ENCODE data around the gene CASD1.
A peak's percentile ranks its signal among the peaks of the same experiment; 100 is the strongest.

CASD1 gene

DNA sequence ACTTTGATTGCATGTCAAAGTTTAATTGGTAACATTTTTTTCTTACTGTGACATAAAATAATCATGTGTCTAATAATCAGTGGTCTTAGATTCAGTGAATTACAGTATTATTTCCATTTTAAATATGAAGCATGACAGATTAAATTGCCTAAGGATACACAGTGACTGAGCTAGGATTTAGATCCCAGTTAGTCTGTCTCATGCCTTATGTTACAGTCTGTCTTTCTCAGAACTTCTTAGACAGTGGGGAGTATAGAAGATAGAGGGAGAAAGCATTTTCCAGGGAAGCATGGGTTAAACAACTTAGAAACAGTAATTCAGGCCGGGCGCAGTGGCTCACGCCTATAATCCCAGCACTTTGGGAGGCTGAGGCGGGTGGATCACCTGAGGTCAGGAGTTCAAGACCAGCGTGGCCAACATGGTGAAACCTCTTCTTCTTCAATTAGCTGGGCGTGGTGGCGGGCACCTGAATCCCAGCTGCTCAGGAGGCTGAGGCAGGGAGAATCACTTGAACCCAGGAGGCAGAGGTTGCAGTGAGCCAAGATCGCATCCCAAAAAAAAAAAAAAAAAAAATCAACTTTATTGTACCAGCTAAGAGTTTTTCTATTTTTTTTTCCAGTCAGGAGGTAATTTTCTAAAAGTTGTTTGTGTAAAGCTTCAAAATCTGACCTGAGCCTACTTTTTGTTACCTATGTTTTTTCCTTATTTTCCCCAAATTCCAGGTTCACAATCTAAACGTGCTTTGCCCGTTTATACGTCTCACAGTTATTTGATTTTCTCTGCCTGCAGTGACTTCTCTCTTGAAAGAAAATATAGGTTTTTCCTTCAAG lies 3.3 kb downstream of the CASD1 start:
- no peak for DNase-seq (ENCODE audit: low read depth)

DNA sequence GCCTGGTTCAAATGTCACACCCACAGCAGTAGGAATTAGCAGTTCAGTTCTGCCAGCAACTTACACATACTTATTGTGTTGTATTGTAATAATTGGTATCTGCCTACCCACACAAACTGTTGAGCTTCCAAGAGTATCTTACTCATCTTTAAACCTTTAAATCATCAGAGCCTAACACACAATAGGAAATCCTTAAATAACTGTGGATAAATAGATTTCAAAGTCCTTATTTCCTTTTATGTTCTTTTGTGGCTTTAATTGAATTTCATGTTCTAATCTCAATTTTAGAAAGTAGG lies 3.9 kb downstream of the CASD1 start:
- no peak for DNase-seq (ENCODE audit: low read depth)

DNA sequence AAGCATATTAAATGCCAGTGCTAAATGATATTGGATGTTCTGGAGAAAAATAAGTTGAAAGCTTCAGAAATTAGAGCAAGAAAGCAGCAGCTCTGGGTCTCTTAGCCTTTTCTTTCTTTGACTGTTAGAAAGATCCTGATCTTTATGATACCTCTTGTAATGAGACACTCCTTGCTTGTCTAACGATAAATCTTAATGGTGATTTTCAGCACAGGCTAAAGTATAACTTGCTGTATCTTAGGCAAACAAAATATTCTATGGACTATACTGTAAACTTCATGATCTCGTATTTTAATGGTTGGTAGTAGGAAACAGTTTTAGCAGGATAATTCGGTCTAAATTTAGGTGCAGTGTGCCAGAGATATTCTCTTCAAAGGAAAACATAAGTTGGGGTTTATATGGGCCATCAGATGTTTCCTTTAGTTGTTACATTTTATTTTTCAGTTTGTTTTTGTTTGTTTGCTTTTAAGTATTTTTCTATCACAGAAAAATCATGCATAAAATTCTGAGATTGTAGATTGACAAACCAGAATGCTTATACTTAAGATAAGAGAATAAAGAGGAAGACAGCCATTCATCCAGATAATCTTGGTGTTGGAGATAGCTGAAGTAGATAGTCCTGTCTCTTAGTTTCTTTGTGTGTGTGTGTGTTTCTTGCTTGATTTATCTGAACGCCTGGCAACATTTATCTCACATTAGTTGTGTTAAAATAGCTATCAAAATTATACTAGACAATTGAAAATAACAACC lies 4.7 kb downstream of the CASD1 start:
- peak; percentile 19 for DNase-seq (ENCODE audit: low read depth)

DNA sequence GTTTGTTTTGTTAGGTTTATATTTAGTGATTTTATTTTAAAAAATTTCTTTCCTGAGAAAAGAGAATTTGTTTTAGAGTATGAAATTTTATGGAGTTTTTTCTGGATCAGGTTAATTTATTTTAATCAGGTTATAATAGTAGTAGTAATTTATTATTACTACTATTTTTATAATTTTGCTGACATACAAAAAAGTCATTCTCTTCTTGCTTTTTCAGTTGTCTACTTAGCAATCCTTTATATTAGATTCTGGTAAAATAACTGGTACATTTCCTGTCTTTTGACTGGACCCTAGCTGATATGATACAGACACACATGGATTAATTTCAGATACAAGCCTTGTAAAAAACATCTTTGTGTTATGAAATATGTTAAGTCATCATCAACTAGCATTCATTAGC lies 5.3 kb downstream of the CASD1 start:
- DNase-seq (ENCODE audit: low read depth) = no peak

DNA sequence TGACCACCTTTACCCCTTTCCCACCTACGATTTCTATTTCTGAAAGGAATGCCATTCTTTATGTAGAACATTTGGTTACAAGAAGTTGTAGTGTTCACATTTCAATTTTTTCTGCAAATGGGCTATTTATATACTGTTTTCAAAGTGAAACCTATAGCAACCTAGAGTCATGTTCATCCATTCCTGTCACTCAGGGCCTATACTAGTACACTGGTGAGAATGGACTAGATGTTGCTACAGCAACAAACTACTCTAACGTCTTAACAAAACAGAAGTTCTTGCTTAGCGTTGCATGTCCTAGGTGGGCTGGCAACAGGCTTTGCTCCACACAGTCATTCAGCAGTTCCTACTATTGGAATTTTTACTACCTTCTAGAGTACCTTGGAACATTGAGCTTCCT lies 16.3 kb downstream of the CASD1 start:
- no peak for DNase-seq (ENCODE audit: low read depth)

DNA sequence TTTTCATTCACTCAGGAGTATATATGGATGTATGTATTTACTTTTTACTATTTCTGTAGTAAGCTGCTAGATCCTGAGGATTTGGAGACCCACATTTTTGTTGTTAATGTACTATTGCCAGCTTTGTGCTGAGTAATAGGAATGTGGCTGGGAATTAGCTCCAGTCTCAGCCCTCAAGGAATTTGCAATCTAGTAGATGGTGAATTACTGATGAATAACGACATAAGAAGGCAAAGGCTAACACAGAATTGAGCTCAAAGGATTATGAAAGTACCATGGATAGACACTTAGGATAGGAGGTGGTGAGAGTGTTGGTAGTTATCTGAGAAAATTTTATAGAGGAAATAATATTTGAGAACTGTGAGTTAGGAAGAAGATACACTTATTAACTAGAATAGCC lies 19.9 kb downstream of the CASD1 start:
- peak; percentile 83 for DNase-seq (ENCODE audit: low read depth)

DNA sequence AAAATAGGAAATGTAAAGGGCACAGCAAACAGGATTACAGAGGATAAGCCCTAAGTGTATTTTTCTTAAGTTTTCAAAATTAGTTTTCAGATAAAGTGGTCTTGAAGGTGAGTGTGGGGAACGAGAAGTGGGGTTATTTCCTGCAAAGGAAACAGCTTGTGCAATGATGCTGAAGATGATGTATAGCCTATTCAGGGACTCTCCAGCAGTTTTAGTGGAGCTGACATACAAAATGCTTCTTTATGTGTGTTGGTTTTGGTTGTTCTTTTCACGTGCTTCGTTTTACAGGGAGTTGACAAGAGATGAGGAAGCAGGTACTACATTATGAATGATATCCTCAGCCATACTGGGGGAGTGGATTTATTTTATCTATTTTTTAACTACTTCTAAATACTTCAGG lies 20.5 kb downstream of the CASD1 start:
- peak; percentile 34 for DNase-seq (ENCODE audit: low read depth)

DNA sequence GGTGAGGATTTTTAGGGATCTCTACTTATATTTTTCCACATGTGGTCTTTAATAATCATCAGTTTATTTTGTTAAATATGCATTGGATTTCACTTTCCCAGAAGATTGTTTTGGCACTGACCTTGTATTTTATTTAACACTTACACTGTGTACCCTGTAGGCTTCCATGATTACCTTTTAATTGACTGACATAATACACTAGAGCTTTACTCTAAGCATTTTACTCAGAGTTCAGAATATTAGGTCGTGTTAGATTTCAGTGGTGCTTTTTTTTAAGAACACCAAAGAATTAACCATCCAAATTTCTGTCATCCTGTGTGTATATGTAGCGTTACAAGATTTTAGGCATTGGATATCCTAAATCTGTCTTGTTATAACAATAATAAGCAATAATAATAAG lies 23.1 kb downstream of the CASD1 start:
- DNase-seq (ENCODE audit: low read depth) = no peak

DNA sequence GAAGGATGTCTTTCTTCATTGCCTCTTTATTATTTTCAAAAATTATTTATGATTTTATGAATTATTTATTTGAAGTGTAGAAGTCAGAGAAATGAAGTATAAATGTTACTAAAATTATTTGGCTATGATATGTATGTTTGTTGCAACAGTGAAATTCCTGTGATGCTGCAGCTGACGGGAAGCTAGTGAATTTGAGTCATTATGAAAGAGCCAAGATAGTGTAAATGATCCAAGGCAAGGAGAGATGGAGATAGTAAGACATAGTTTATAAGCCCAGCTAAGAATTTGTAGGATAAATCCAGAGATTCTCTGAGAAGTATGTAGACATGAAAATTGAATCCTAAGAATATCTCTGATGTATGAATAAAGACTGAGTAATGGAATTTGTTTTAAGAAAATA lies 30.8 kb downstream of the CASD1 start:
- DNase-seq (ENCODE audit: low read depth) = peak; percentile 67

DNA sequence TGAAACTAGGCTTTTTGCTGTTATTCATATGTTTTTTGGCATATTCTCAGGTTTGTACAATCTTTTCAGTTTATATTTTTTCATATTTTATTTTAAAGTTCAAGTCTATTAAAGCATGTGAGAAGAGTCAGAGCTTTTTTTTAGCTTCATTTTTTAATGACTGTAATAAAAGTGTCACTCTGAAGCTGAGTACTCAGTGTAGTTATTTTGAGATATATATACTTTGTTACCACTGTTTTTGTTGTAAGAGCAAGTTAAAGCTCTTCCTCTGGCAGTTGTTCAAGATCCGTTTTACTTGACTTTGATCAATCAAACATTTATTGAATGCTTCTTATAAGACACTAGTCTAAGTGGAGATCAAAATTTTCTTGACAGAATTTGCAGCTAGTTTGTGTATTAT lies 37.5 kb downstream of the CASD1 start:
- DNase-seq (ENCODE audit: low read depth) = no peak

DNA sequence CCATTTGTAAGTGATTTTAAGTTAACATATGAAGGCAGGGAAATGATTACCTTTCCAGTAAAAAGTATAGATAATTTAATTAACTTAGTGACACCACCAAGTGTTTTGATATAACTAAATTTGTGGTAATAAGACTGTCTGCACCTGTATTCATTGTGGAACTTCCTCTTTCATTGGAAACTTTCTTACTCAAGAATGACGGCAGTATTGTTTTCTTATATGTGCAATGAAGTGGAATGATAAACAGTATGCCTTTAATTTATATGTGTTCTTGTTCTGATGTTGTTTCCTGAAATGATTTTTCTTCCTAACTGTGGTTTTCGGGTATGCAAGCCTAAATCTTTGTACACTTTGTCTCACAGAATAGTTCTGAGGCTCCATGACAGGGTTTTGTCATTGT lies 46.4 kb downstream of the CASD1 start:
- no peak for DNase-seq (ENCODE audit: low read depth)

DNA sequence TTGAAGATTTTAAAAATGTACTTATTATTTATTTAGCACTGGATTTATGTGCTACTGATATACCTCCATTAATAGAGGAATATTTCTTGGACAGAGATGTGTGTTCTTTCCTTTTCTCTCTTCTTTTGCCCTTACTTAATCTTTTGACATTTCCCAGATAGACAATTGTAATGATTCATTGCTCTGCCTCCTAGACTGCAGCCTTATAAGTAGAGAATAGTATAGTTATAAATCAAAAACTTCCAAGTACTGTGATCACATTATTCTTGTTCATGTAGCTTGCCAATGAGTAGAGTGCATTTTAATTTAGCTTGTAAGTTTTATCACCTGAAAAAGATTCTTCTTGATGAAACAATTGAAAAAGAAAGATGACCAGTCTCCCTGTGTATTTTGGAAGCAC lies 47.6 kb downstream of the CASD1 start:
- DNase-seq (ENCODE audit: low read depth) = peak; percentile 42

DNA sequence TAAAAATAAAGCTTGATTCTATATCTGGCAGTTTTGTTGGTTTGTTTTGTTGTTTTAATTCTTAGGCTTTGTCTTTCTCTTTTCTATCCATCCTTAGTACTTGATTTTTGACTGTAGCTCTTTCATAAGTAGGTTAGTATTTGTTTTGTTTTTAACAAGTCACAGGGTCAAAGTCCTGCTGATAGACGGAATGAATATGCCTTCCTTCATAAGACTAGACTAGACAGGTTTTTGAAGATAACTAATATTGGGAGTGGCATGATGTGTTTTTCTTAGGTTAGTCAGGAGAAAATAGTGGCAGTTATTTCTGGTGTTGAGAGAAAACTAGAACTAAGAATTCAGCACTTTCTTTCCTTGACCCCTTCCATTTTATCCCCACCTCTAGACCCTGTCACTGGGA lies 50.4 kb downstream of the CASD1 start:
- no peak for DNase-seq (ENCODE audit: low read depth)

DNA sequence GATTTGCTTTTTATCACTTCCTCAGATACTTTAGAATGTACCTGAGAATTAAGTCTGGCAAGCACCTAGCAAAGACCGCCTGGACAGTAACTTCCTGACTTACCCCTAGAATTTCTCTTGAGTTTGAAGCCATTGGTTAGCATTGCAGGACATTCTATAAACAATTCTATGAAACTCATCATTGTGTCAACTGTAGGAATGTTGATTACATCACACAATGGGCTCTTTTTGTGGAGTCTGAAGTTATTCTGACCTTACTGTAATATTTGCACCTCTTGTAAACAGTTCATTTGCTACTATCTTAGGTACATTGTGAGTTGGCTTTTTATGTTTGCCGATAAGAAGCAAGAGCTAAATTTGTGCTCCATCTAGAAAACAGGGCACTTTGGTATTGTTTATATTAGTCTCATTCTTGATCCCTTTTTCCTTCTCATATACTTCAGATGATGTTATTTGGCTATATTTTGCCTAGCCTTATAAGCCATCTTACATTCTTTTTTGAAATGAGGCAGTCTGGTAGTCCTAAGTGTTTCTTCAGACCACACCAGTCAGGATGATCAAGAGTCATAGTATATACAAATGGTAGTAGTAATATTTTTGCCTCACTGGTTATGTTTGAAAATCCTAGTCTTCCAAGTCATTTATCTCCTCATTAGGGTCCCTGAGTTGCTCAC lies 52.4 kb downstream of the CASD1 start:
- DNase-seq (ENCODE audit: low read depth) = peak; percentile 76

DNA sequence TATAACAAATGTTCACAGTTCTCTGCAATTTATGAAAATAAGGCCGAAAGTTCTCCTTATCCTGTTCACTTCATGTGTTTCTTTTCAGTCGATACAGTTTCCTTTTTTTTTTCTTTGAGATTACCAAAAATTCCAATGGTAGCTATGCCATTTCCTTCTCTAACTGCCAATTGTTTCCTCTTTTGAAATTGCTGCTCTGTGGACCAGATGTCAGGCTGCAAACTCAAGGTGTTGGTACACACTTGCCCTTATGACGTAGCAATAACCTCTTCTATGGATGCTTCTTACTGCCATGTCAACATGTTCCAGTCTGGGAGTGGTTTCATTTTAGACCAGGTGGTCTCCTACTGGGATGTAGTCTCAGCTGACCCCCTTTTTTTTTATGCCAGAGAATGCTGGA lies 52.9 kb downstream of the CASD1 start:
- no peak for DNase-seq (ENCODE audit: low read depth)

DNA sequence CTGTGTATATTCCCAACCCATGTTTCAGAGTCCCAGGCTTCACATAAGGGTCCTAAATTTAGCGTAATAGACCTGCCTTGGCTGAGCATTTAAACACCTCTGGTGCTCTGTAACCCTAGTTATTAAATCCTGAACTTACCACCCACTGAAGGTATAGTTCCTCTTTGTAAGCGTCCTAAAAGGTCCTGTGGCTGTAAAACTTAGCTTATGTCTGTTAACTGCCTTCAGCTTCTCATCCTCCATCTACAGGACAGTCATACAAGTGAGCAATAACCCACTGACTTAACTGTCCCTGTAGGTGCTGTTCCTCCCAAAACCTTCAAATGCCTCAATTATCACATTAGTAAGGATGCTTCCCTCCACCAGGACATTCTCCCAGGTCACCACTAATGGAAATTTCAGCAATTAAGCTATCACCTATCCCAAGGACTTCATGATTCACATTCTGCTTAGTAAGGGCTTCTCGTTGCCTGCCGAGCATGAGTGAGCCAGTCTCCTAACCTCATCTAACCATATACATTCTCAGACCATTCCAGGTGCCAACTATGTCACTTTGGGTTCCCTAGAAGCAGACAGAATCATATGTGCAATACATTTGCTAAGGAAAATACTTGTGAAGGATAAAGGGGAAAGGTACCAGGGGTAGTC lies 55.8 kb downstream of the CASD1 start:
- no peak for DNase-seq (ENCODE audit: low read depth)

DNA sequence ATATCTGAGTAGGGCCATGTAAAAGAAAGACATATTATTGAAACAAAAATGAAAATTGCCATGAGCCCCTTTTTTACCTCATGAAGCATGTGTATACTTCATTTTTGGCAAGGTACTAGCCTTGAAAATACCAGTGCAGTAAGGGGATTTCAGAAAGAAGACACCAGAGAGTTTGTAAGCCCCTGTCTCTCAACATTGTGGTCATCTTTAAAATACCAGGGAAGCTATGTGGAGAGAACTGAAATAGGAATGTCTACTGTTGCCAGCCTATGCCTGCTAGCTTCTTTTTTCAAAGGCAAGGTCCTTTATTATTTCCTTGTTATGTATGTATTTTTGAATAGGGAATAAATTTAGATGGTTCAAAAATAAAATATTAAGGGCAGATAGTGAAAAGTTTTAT lies 57.8 kb downstream of the CASD1 start:
- no peak for DNase-seq (ENCODE audit: low read depth)

DNA sequence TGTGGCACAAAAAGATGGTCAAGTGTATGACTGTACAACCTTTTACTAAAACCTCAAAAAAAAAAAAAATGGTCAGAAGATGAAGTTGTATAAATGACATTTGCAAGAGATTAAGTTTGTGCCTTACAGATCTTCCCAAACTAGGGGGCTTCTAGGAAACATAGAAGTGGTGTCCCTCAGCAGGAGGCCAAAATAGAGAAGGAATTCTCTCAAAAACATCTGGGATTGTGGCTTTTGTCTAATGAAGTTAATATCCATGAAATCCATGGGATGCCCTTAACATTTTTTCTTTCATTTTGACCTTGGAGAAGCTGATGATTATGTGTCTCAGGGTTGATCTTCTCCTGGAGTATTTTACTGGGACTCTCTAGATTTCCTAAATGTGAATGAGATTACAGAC lies 62.2 kb downstream of the CASD1 start:
- no peak for DNase-seq (ENCODE audit: low read depth)

DNA sequence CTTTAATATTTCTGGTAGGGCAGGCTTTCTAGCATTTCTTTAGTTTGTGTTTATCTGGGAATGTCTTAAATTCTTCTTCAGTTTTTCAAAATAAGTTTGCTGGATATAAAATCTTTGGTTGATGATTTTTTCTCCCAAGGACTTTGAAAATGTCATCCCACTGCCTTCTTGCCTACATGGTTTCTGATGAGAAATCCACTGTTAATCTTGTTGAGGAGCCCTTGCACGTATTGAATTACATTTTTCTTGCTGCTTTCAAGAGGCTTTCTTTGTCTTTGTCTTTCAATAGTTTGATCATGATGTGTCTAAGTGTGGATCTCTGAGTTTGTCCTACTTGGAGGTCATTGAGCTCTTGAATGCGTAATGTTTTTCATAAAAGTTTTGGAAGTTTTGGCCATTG lies 66.0 kb downstream of the CASD1 start:
- DNase-seq (ENCODE audit: low read depth) = no peak

DNA sequence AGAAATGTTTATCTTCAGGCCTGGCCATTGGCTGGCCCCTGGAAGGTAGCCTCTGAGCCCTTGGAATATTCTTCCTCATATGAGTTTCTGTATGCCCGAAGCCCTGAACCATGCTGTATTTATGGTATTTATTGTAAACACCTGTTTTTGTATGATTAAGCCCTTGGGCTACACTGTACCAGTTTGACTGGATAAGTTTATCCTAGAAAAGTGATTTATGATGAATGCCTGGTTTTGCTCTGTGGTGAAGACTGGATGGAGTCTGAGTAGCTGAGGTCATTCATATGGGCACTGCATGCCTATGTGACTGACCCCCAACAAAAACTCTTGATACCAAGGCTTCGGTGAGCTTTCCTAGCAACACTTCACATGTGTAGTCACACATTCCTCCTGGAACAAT lies 66.7 kb downstream of the CASD1 start:
- DNase-seq (ENCODE audit: low read depth) = no peak

DNA sequence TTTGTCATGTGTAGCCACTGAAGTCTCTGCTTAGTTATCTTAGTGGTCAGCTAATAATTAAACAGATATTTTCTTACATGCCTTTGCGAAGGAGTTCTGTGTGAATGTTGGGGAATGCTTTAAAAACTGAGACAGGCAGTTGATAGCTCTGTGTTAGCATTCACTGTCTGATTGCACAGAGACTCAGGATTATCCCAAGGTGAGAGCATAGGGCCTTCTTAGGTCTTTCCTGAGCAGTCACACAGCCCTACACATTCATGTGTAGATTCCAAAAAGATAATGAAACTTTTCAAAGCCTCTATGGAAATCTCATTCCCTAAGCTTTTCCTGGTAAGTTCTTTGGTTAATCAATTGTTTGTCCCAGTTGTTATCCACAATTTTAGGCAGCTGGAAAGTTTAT lies 67.7 kb downstream of the CASD1 start:
- DNase-seq (ENCODE audit: low read depth) = no peak

DNA sequence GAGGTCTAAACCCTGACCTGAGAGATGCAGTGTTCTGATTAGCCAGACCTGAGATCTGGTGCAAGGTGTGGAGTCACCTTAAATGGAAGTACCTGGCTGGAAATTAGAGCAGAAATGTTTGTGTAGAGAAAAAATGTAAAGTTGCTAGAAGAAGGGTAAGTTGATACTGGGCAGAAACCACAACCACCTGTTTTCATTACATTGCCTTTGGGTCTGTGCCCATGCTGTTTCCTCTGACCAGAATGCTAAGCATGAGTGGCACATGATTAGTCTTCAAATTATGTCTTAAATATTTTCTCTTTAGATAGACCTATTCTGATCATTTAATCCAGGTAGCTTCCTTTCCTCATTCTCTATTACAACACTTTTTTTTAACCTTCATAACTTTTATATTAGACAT lies 69.0 kb downstream of the CASD1 start:
- DNase-seq (ENCODE audit: low read depth) = no peak

DNA sequence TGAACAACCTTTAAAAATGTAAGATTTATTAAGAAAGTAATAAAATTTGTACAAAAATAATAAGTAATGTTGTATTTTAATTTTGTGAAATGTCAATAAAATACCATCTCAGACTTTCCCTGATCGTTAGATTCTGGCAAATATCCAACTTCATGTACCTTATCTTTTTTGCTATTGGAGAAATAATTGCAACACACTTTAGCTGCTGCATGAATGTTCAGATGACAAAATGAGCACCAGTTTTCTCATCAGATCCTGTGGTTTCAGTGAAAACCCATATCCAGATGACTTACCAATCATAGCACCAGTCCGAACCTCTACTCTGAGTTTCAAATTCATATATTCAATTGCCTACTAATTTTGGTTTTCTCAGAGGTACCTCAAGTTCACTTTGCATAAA lies 69.9 kb downstream of the CASD1 start:
- DNase-seq (ENCODE audit: low read depth) = no peak

Measured in amniotic epithelial cell (primary cell).